Stimulated activated CD8-positive, alpha-beta memory T cell treated with anti-CD3 and anti-CD28 coated beads, Interleukin-12 subunit alpha, Interleukin-12 subunit beta, amount 100 ng/mL, for 1 hour (primary cell): ENCODE measurements around the gene SLC23A1.
A peak's percentile ranks its signal among the peaks of the same experiment; 100 is the strongest.

ENCODE experiments used
- DNase-seq: peaks from one replicate; pipeline ENCODE4 v3.0.0-alpha.2; 2020; ENCODE audit warnings: low read depth

SLC23A1 gene

GRCh38 chr5:139407517-139407916 is 24.4 kb upstream of the SLC23A1 start:
- DNase-seq = no peak

GRCh38 chr5:139406963-139407362 is 23.9 kb upstream of the SLC23A1 start:
- DNase-seq = no peak

GRCh38 chr5:139404484-139404840 is 21.4 kb upstream of the SLC23A1 start:
- DNase-seq = no peak

GRCh38 chr5:139403787-139404483 is 20.8 kb upstream of the SLC23A1 start, which contains the start of gene SPATA24:
SPATA24 (minus strand) TSS chr5:139404089; CDS start chr5:139404060, 29 bp downstream.
- DNase-seq = peak; percentile 96

GRCh38 chr5:139403418-139403786 is 20.3 kb upstream of the SLC23A1 start:
- no peak for DNase-seq

- DNase-seq = no peak
These were observed 19.6 kb upstream of the SLC23A1 start for GRCh38 chr5:139402561-139403158.

GRCh38 chr5:139401546-139401945 is 18.4 kb upstream of the SLC23A1 start:
- no peak for DNase-seq

GRCh38 chr5:139399501-139400121 is 16.5 kb upstream of the SLC23A1 start:
- DNase-seq = no peak

GRCh38 chr5:139397921-139398320 is 14.8 kb upstream of the SLC23A1 start:
- no peak for DNase-seq

GRCh38 chr5:139396691-139397090 is 13.6 kb upstream of the SLC23A1 start:
- no peak for DNase-seq

- DNase-seq = no peak
These were observed 12.9 kb upstream of the SLC23A1 start for GRCh38 chr5:139395844-139396640.

- no peak for DNase-seq
These were observed 11.8 kb upstream of the SLC23A1 start, which contains the start of gene PROB1 for GRCh38 chr5:139394654-139395566. PROB1 (minus strand) TSS chr5:139395104; CDS start chr5:139395081, 23 bp downstream.

- no peak for DNase-seq
These were observed 11.1 kb upstream of the SLC23A1 start for GRCh38 chr5:139394123-139394653.

GRCh38 chr5:139393497-139394122 is 10.5 kb upstream of the SLC23A1 start:
- no peak for DNase-seq

GRCh38 chr5:139392678-139393496 is 9.8 kb upstream of the SLC23A1 start:
- DNase-seq = peak; percentile 57

GRCh38 chr5:139392324-139392677 is 9.2 kb upstream of the SLC23A1 start:
- no peak for DNase-seq

GRCh38 chr5:139391570-139392323 is 8.7 kb upstream of the SLC23A1 start:
- DNase-seq = no peak

- no peak for DNase-seq
These were observed 7.8 kb upstream of the SLC23A1 start for GRCh38 chr5:139390639-139391569.
